Activated naive CD8-positive, alpha-beta T cell treated with anti-CD3 and anti-CD28 coated beads for 36 hours (primary cell): Measurements from ENCODE around the gene HNMT. TPM values are rescaled to one million over a fixed set of nuclear protein-coding genes. Genes with fewer than 3 reads are reported as not detected.
"Not testable (repeated sequence)": the region's sequence is repeated elsewhere in the genome, so short reads cannot be mapped to it uniquely, and the experiment has no call there.

Experiments used
- DNase-seq: peaks from one replicate; pipeline ENCODE4 v3.0.0; 2021
- H3K27ac Mint-ChIP-seq: one replicate; pipeline ENCODE4 v1.8.0; 2022; ENCODE audit warnings: mild to moderate bottlenecking, moderate library complexity, mixed read lengths
- H3K27me3 Mint-ChIP-seq: one replicate; pipeline ENCODE4 v1.8.0; 2022; ENCODE audit warnings: mild to moderate bottlenecking, mixed read lengths
- H3K36me3 Mint-ChIP-seq: one replicate; pipeline ENCODE4 v1.8.0; 2021; ENCODE audit warnings: mild to moderate bottlenecking, mixed read lengths
- H3K4me1 Mint-ChIP-seq: one replicate; pipeline ENCODE4 v1.8.0; 2021; ENCODE audit warnings: mixed read lengths
- H3K4me3 Mint-ChIP-seq: one replicate; pipeline ENCODE4 v1.8.0; 2022; ENCODE audit warnings: mild to moderate bottlenecking, moderate library complexity, mixed read lengths
- H3K9me3 Mint-ChIP-seq: one replicate; pipeline ENCODE4 v1.8.0; 2022; ENCODE audit warnings: mixed read lengths
- total RNA-seq, 2 experiments: library from RNA; stranded (reverse); gene quantifications; one replicate each; pipeline ENCODE4 v1.2.3, GENCODE V29; 2021

The HNMT gene
- total RNA-seq, 2 experiments from 2014 or later: not detected

DNA sequence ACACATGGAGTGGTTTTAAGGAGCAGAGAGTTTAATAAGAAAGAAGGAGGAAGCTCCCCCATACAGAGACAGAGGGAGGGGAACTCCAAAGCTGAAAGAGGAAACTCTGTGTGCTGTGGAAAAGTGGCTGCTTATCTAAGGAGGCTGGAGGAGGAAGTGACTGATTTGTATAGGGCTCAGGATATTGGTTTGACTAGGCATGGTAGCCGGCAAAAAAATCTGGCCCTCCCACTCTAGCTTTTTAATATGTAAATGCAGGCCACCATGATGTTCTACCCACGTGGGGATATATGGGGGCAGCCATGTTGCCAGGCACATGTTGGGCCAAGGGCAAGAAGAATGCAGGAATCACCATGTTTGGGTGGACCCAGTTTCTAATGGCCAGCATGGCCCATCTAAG lies 64.3 kb downstream of the HNMT start:
- DNase-seq: no peak
- no peaks in the 10 kb centered on the region for H3K27me3 Mint-ChIP-seq
- no peak overlapping the region for H3K27ac Mint-ChIP-seq
- no peaks in the 10 kb centered on the region for H3K9me3 Mint-ChIP-seq
- no peaks in the 10 kb centered on the region for H3K36me3 Mint-ChIP-seq
- H3K4me1 Mint-ChIP-seq: no peaks in the 10 kb centered on the region
- H3K4me3 Mint-ChIP-seq: no peak overlapping the region

DNA sequence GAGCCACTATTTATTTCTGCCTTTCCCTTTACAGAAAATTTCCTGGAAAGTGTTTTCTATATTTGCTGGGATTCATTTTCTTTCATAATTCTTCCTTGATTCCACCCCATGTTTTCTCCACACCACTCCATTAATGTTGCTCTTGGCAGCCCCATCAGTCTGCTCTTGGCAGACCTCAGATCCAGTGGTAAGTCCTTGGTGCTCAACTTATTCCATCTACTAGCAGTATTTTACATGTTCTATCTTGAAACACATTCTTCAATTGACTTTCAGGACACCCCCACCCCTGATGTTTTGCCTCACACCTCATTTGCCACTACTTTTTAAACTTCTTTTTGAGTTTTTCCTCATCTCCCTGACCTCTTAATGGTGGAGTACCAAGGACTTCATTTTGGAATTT lies 65.0 kb downstream of the HNMT start:
- Mint-ChIP-seq H3K4me1 (no peaks in the 10 kb centered on the region), H3K27me3 (no peaks in the 10 kb centered on the region), H3K9me3 (no peaks in the 10 kb centered on the region), H3K4me3 (no peak overlapping the region), H3K36me3 (no peaks in the 10 kb centered on the region), H3K27ac (no peak overlapping the region)
- no peak for DNase-seq

DNA sequence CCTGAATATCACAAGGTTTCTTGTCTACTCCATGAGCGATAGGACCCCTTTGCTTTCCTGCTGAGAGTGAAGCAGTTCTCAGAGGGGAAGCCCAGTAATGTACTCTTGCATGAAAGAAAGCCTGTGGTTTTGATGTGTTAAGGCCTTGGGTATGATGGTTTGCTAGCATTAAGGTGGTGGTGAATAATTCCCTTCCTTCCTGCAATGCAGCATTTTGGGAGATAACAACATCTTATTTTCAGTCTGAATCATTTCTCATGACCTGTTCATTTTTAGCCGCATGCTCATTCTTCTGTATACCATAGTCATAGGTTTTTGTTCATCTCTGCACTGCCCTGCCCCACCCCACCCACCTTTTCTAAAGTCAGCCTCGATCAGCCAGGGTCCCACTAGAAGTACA lies 66.2 kb downstream of the HNMT start:
- H3K27ac Mint-ChIP-seq: no peak overlapping the region
- H3K4me3 Mint-ChIP-seq: no peak overlapping the region
- no peaks in the 10 kb centered on the region for H3K27me3 Mint-ChIP-seq
- H3K36me3 Mint-ChIP-seq: no peaks in the 10 kb centered on the region
- H3K9me3 Mint-ChIP-seq: no peaks in the 10 kb centered on the region
- no peaks in the 10 kb centered on the region for H3K4me1 Mint-ChIP-seq
- no peak for DNase-seq

DNA sequence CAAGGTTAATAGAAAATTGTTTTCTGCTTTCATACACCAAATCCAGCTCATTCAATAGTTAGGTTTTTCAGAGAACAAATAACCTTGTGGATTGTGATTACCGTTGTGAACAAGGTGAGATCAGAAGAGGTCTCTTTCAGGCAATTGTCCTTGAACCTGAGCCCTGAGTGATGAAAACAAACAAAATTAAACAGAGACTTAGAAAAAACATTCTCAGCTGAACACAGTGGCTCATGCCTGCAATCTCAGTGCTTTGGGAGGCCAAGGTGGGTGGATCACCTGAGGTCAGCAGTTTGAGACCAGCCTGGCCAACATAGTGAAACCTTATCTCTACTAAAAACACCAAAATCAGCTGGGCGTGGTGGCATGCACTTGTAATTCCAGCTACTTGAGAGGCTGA lies 68.1 kb downstream of the HNMT start:
- no peaks in the 10 kb centered on the region for H3K27me3 Mint-ChIP-seq
- H3K4me3 Mint-ChIP-seq: no peak overlapping the region
- no peaks in the 10 kb centered on the region for H3K9me3 Mint-ChIP-seq
- no peaks in the 10 kb centered on the region for H3K36me3 Mint-ChIP-seq
- no peak overlapping the region for H3K27ac Mint-ChIP-seq
- DNase-seq: no peak
- no peaks in the 10 kb centered on the region for H3K4me1 Mint-ChIP-seq

DNA sequence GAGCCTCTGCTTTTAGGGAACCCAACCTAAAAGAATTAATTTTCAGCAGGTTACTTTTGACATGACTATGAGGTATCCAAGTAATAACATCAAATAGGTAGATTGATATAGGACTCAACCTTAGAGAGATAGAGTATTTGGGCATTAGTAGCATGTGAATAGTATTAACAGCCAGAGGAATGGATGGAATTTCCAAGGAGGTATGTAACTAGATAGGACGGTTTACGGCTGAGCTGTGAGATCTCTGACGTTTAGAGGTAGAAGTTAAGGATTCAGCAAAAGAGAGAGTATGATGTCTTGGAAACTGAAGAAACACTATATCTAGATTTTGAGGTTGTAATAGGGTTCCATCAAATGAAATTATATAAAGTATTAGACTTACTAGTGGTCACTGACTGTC lies 70.3 kb downstream of the HNMT start:
- no peaks in the 10 kb centered on the region for H3K27me3 Mint-ChIP-seq
- no peak for DNase-seq
- no peaks in the 10 kb centered on the region for H3K36me3 Mint-ChIP-seq
- no peak overlapping the region for H3K27ac Mint-ChIP-seq
- no peaks in the 10 kb centered on the region for H3K9me3 Mint-ChIP-seq
- H3K4me3 Mint-ChIP-seq: no peak overlapping the region
- H3K4me1 Mint-ChIP-seq: no peaks in the 10 kb centered on the region

DNA sequence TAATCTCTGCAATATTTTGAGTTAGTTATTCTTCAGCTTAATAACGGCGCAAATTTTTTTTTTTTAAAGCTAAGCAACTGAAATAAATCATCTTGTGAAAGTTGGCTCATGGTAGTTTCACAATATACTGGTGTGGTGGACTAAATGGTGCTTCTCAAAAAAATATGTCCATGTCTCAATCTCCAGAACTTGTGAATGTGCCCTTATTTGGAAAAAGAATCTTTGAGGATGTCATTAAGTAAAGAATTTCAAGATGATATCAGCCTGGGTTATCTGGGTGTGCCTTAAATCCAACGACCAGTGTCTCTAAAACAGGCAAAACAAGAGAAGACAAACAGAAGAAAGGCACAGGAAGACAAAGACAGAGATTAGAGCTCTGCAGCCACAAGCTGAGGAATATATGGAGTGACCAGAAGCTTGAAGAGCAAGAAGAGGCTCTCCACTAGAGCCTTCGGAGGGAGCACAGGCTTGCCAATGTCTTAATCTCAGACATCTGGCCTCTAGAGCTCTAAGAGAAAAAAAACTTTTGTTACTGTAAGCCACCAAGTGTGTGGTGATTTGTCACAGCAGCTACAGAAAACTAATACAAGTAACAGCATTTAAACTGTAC lies 71.4 kb downstream of the HNMT start:
- Mint-ChIP-seq H3K27me3 (no peaks in the 10 kb centered on the region), H3K36me3 (no peaks in the 10 kb centered on the region), H3K9me3 (no peaks in the 10 kb centered on the region), H3K4me1 (no peaks in the 10 kb centered on the region), H3K27ac (no peak overlapping the region), H3K4me3 (no peak overlapping the region)
- no peak for DNase-seq

DNA sequence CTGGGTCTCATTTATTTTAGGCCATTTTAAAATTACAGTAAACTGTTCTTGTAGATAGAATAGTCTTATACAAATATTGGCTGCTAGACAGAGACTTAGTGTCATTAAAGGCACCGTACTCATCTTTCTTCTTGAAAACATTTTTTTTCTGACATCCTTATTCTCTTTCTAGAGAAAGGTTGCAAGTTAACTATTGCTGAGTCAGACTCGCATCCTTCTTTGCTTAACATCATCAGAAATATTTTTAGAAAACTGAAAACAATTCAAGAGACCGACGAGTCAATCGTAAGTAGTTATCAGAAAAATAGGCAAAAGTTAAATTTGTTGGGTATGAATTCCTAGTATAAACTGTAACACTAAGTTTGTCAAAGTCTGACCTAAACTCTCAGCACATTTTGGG lies 72.2 kb downstream of the HNMT start:
- Mint-ChIP-seq H3K36me3 (no peaks in the 10 kb centered on the region), H3K4me1 (no peaks in the 10 kb centered on the region), H3K27ac (no peak overlapping the region), H3K27me3 (no peaks in the 10 kb centered on the region), H3K9me3 (no peaks in the 10 kb centered on the region), H3K4me3 (no peak overlapping the region)
- no peak for DNase-seq

DNA sequence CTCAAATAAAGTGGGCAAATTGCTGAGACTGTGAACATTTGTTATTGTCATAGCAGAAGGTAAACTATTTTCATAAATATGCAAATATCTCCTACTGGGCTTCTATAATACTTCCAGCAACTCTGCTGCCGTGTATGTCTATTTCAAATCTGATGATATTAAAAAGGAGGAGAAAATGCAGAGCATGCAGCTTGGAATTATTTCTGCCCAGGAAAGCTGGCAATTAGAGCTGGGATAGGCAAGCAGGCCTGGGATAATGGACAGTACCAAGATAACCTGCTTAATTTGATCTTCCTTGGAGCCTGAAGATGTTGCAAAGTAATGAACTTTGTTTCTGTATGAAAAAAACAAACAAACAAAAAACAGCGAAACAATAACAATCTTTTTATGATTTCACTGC lies 72.8 kb downstream of the HNMT start:
- DNase-seq: no peak
- H3K36me3 Mint-ChIP-seq: no peaks in the 10 kb centered on the region
- no peaks in the 10 kb centered on the region for H3K27me3 Mint-ChIP-seq
- no peak overlapping the region for H3K4me3 Mint-ChIP-seq
- H3K9me3 Mint-ChIP-seq: no peaks in the 10 kb centered on the region
- no peaks in the 10 kb centered on the region for H3K4me1 Mint-ChIP-seq
- no peak overlapping the region for H3K27ac Mint-ChIP-seq

DNA sequence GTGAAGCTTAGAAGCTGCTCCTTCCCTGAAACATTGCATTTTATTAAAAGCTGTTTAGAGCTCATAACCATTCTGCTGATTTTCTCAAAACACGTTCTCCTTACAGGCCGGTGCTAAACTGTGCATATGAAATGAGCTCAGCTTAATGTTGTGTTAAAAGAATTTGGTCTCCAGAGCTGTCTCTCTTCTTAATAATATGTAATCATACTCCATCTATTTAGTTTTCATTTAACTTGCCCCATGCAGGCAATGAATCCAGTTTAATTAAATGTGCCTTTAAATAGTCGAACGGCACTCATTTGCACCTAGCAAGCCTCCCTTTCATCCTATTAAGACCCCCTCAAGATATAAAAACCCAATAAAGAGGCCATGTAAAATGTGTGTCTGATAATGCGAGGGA lies 76.3 kb downstream of the HNMT start:
- Mint-ChIP-seq H3K4me1 (no peaks in the 10 kb centered on the region), H3K27me3 (no peaks in the 10 kb centered on the region), H3K27ac (no peak overlapping the region), H3K9me3 (peaks cover 3% of the 10 kb centered on the region), H3K4me3 (no peak overlapping the region), H3K36me3 (no peaks in the 10 kb centered on the region)
- no peak for DNase-seq

DNA sequence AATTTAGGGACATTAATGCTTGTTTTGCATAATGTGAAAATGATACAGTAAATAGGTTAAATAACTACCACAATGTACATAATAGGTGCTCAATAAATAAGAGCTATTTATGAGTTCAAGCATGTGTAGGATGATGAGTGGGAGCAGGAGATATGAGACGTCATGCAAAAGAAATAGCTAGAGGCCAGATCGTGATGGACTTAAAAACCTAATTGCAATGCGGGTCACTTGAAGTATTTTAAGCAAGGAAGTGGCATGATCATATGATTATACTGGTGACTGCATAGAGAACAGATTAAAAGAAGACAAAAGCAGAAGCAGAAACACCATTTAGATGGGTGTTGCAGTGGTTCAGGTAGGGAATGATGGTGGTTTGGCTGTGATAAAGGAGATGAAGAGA lies 78.0 kb downstream of the HNMT start:
- no peak overlapping the region for H3K4me3 Mint-ChIP-seq
- H3K27me3 Mint-ChIP-seq: no peaks in the 10 kb centered on the region
- peaks cover 3% of the 10 kb centered on the region for H3K9me3 Mint-ChIP-seq
- H3K4me1 Mint-ChIP-seq: no peaks in the 10 kb centered on the region
- no peaks in the 10 kb centered on the region for H3K36me3 Mint-ChIP-seq
- DNase-seq: no peak
- H3K27ac Mint-ChIP-seq: no peak overlapping the region

DNA sequence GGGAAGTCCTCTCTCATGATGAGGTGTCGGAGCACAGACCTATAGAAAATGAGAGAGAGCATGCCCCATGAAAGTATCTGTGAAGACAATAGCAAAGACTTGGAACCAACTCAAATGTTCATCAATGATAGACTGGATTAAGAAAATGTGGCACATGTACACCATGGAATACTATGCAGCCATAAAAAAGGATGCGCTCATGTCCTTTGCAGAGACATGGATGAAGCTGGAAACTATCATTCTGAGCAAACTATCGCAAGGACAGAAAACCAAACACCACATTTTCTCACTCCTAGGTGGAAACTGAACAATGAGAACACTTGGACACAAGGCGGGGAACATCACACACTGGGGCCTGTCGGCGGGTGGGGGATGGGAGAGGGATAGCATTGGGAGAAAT lies 79.3 kb downstream of the HNMT start:
- not testable (repeated sequence) for H3K9me3 Mint-ChIP-seq, H3K4me1 Mint-ChIP-seq, H3K27ac Mint-ChIP-seq, H3K36me3 Mint-ChIP-seq, H3K4me3 Mint-ChIP-seq, H3K27me3 Mint-ChIP-seq, DNase-seq

DNA sequence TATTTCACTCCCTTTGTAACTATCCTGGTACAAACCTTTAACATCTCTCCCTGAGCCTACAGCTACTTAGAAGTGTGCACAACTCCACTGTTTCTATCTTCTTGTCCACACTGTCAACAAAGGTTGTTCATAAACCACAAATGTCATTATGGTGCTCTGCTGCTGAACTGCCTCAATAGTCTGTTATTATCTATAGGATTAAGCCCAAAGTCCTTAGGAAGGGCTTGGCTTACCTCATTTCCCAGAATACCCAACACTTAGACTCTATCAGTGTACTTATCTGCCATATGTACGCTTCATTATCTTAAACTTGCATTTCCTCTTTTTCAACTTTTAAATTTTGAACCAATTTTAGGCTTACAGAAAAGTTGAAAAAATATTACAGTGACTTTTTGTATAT lies 94.2 kb downstream of the HNMT start:
- Mint-ChIP-seq H3K9me3 (no peaks in the 10 kb centered on the region), H3K27me3 (no peaks in the 10 kb centered on the region), H3K4me1 (no peaks in the 10 kb centered on the region), H3K36me3 (no peaks in the 10 kb centered on the region), H3K27ac (no peak overlapping the region), H3K4me3 (no peak overlapping the region)
- DNase-seq: no peak

DNA sequence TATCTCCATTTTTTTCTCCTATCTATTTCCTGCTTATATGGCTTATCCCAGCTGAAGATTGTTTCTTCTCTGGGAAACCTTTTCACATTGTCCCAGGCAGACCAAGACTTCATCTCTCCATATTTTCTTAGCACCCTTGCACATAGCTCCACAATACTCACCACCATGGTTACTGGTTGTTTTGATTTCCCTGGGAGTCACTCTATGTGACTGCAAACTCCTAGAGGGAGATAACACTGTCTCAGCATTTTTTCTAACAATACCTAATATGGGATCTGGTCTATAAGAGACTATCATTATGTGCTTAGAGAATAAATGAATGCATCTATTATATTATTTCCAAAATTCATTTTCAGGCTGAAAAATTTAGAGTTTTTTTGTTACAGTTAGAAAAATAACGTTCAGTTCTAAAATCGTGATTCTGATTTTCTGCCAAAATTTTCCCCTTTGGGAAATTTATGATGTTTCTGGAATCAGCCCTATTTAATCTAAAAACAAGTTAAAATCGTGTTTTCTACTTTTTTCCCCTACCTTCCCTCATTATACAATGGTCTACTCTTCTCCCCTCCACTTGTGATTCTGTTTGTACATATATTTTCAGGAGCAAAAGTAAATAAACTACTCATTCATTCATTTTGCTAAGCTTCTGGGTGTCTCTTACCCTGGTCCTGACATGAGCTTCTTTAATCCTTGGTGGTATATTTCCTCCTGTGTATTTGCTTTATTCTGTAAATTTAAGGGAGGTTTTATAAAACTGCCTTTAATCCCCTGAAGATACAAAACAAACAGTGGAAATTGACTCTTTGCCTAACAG lies 95.4 kb downstream of the HNMT start:
- Mint-ChIP-seq H3K36me3 (no peaks in the 10 kb centered on the region), H3K9me3 (no peaks in the 10 kb centered on the region), H3K4me1 (no peaks in the 10 kb centered on the region), H3K4me3 (no peak overlapping the region), H3K27ac (no peak overlapping the region), H3K27me3 (no peaks in the 10 kb centered on the region)
- DNase-seq: no peak

DNA sequence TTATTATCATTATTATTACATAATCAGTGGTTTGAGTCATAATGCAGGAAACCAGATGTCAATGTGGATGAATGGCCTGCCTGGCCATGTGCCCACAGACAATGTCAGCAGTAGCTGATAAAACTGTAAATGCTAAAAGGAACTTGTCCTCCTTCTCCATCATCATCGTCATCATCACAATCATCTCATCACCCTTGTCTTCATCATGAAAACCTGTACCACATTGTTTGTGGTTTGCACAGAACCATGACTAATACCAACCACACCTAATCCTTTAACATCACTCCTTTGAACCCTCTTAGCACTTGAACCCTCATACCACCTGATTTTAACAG lies 96.0 kb downstream of the HNMT start:
- Mint-ChIP-seq H3K27me3 (no peaks in the 10 kb centered on the region), H3K4me1 (no peaks in the 10 kb centered on the region), H3K36me3 (no peaks in the 10 kb centered on the region), H3K4me3 (no peak overlapping the region), H3K27ac (no peak overlapping the region), H3K9me3 (no peaks in the 10 kb centered on the region)
- no peak for DNase-seq

DNA sequence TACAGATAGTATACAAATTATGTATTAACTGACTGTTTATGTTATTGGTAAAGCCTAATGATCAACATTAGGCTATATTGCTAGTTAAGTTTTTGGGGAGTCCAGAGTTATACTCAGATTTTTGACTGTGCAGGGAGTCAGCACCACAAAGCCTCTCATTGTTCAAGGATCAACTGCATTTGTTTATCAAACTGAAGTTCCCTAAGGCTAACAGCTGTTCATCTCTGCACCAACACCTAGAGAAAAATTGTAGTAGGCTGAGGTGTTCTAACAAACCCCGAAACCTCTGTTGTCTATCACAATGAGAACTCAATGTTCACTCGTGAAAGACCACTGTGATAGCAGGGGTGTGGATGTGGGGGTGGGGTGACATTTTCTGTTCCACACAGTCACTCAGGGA lies 97.7 kb downstream of the HNMT start:
- H3K4me1 Mint-ChIP-seq: no peaks in the 10 kb centered on the region
- H3K4me3 Mint-ChIP-seq: no peak overlapping the region
- H3K27ac Mint-ChIP-seq: no peak overlapping the region

DNA sequence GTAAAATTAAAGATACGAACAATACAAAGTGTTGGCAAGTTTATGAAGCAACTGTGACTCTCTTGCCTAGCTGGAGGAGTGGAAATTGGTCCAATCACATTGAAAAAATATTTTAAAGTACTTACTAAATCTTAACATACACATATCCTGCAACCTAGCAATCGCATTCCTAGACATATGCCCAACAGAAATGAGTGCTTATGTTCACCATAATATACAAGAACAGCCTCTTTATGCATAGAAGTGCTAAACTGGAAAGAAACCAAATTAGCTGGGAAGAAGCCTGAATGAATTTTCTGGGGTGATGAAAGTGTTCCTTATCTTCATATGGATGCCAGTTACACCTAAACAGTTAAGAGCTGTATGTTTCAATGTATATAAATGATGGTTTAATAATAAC lies 98.9 kb downstream of the HNMT start:
- Mint-ChIP-seq H3K4me3 (no peak overlapping the region), H3K4me1 (no peaks in the 10 kb centered on the region), H3K27me3 (no peaks in the 10 kb centered on the region), H3K36me3 (no peaks in the 10 kb centered on the region), H3K27ac (no peak overlapping the region), H3K9me3 (no peaks in the 10 kb centered on the region)
- DNase-seq: no peak

More for the DNA sequence above, 97.7 kb downstream of the HNMT start:
- Mint-ChIP-seq H3K36me3 (no peaks in the 10 kb centered on the region), H3K9me3 (no peaks in the 10 kb centered on the region), H3K27me3 (no peaks in the 10 kb centered on the region)
- no peak for DNase-seq
